H9 (cell line): ENCODE data around the gene CASK. TPM values are rescaled to one million over a fixed set of nuclear protein-coding genes. Genes with fewer than 3 reads are reported as not detected.

Source experiments
- DNase-seq: peaks from one replicate; pipeline ENCODE4 v3.0.0-alpha.2; 2017
- H2AFZ ChIP-seq: one replicate; pipeline ENCODE4 v1.6.1; 2013; ENCODE audit warnings: mild to moderate bottlenecking, low read length, control low read depth, moderate library complexity
- H2AK5ac ChIP-seq: 2 replicates; pipeline ENCODE4 v1.6.1; 2013; ENCODE audit warnings: low read length, control low read depth, mixed read lengths; ENCODE audit not compliant: insufficient read length
- H2BK120ac ChIP-seq: one replicate; pipeline ENCODE4 v1.6.1; 2013; ENCODE audit warnings: low read depth, mild to moderate bottlenecking, low read length, control low read depth, inconsistent platforms; ENCODE audit not compliant: poor library complexity, severe bottlenecking
- H2BK12ac ChIP-seq: 2 replicates; pipeline ENCODE4 v1.6.1; 2013; ENCODE audit warnings: low read length, control low read depth, mixed read lengths, low read depth; ENCODE audit not compliant: insufficient read length
- H2BK15ac ChIP-seq: 2 replicates; pipeline ENCODE4 v1.6.1; 2013; ENCODE audit warnings: low read depth, low read length, control low read depth
- H2BK20ac ChIP-seq: one replicate; pipeline ENCODE4 v1.6.1; 2013; ENCODE audit warnings: low read depth, mild to moderate bottlenecking, low read length, control low read depth, inconsistent platforms; ENCODE audit not compliant: poor library complexity, severe bottlenecking
- H2BK5ac ChIP-seq: 2 replicates; pipeline ENCODE4 v1.6.1; 2013; ENCODE audit warnings: low read length, control low read depth, mixed read lengths; ENCODE audit not compliant: insufficient read length
- H3K14ac ChIP-seq: 2 replicates; pipeline ENCODE4 v1.6.1; 2013; ENCODE audit warnings: low read length, control low read depth; ENCODE audit not compliant: insufficient read depth
- H3K18ac ChIP-seq: 2 replicates; pipeline ENCODE4 v1.6.1; 2013; ENCODE audit warnings: low read depth, mild to moderate bottlenecking, mixed read lengths, low read length, control low read depth; ENCODE audit not compliant: insufficient read length
- H3K23ac ChIP-seq: 2 replicates; pipeline ENCODE4 v1.6.1; 2013; ENCODE audit warnings: low read length, control low read depth, mixed read lengths, low read depth; ENCODE audit not compliant: insufficient read length
- H3K23me2 ChIP-seq: 2 replicates; pipeline ENCODE4 v1.6.1; 2013; ENCODE audit warnings: low read depth, mild to moderate bottlenecking, mixed read lengths, low read length, control low read depth; ENCODE audit not compliant: insufficient read length, poor library complexity, severe bottlenecking
- H3K27ac ChIP-seq: 2 replicates; pipeline ENCODE4 v1.5.1; 2013; ENCODE audit warnings: low read length, control low read depth, mixed read lengths, low read depth; ENCODE audit not compliant: insufficient read length
- H3K27me3 ChIP-seq: 2 replicates; pipeline ENCODE4 v1.6.1; 2013; ENCODE audit warnings: low read length, control low read depth, inconsistent platforms; ENCODE audit not compliant: insufficient read depth
- H3K4ac ChIP-seq: 2 replicates; pipeline ENCODE4 v1.6.1; 2013; ENCODE audit warnings: low read depth, mild to moderate bottlenecking, control low read depth, inconsistent platforms, low read length, moderate library complexity
- H3K4me1 ChIP-seq: 2 replicates; pipeline ENCODE4 v1.6.1; 2013; ENCODE audit warnings: low read length, control low read depth, inconsistent platforms; ENCODE audit not compliant: insufficient read depth
- H3K4me2 ChIP-seq: 2 replicates; pipeline ENCODE4 v1.6.1; 2013; ENCODE audit warnings: low read length, control low read depth, mixed read lengths; ENCODE audit not compliant: insufficient read length, insufficient read depth
- H3K56ac ChIP-seq: 2 replicates; pipeline ENCODE4 v1.6.1; 2013; ENCODE audit warnings: low read depth, mild to moderate bottlenecking, mixed read lengths, low read length, control low read depth; ENCODE audit not compliant: insufficient read length
- H3K79me1 ChIP-seq: 2 replicates; pipeline ENCODE4 v1.6.1; 2013; ENCODE audit warnings: low read depth, mild to moderate bottlenecking, moderate library complexity, low read length, control low read depth, inconsistent platforms; ENCODE audit not compliant: insufficient read depth, poor library complexity, severe bottlenecking
- H3K79me2 ChIP-seq: 2 replicates; pipeline ENCODE4 v1.6.1; 2013; ENCODE audit warnings: low read length, control low read depth, inconsistent platforms; ENCODE audit not compliant: insufficient read depth
- H3K9ac ChIP-seq: 2 replicates; pipeline ENCODE4 v1.6.1; 2013; ENCODE audit warnings: low read length, control low read depth, mixed read lengths; ENCODE audit not compliant: insufficient read length; ENCODE audit errors: extremely low read depth
- H3K9me3 ChIP-seq: one replicate; pipeline ENCODE4 v1.6.1; 2013; ENCODE audit warnings: low read depth, low read length, inconsistent platforms; ENCODE audit not compliant: control insufficient read depth
- H3T11ph ChIP-seq: one replicate; pipeline ENCODE4 v1.6.1; 2013; ENCODE audit warnings: mild to moderate bottlenecking, low read length, control low read depth, inconsistent platforms
- H4K20me1 ChIP-seq: one replicate; pipeline ENCODE4 v1.6.1; 2013; ENCODE audit not compliant: control insufficient read depth, insufficient read length, insufficient read depth
- H4K5ac ChIP-seq: 2 replicates; pipeline ENCODE4 v1.6.1; 2013; ENCODE audit warnings: low read depth, mild to moderate bottlenecking, mixed read lengths, low read length, control low read depth; ENCODE audit not compliant: insufficient read length
- H4K8ac ChIP-seq: replicated peaks from 2 replicates; pipeline ENCODE4 v1.6.1; 2013; ENCODE audit warnings: low read length, control low read depth, mixed read lengths, low read depth; ENCODE audit not compliant: insufficient read length
- H4K91ac ChIP-seq: 2 replicates; pipeline ENCODE4 v1.6.1; 2013; ENCODE audit warnings: low read depth, mild to moderate bottlenecking, moderate library complexity, mixed read lengths, low read length, control low read depth; ENCODE audit not compliant: insufficient read length
- H3K27ac Mint-ChIP-seq, 3 experiments: 2 replicates in 2 of 3; 3 replicates in 1 of 3; pipeline ENCODE4 v1.8.0; 2020 to 2021; ENCODE audit warnings: mixed read lengths in 3 of 3, mild to moderate bottlenecking in 1 of 3, moderate library complexity in 1 of 3
- H3K27me3 Mint-ChIP-seq: 2 replicates; pipeline ENCODE4 v1.8.0; 2021; ENCODE audit warnings: low read depth, mild to moderate bottlenecking, moderate library complexity, mixed read lengths
- H3K36me3 Mint-ChIP-seq, 3 experiments: 2 replicates in 2 of 3; 3 replicates in 1 of 3; pipeline ENCODE4 v1.8.0; 2020 to 2021; ENCODE audit warnings: low read depth in 3 of 3, mixed read lengths in 3 of 3; ENCODE audit not compliant: insufficient read depth in 1 of 3
- H3K4me1 Mint-ChIP-seq, 2 experiments: 2 replicates each; pipeline ENCODE4 v1.8.0; 2020; ENCODE audit warnings: mixed read lengths in 2 of 2
- H3K4me3 Mint-ChIP-seq, 2 experiments: 2 replicates in 1 of 2; 3 replicates in 1 of 2; pipeline ENCODE4 v1.8.0; 2020 to 2021; ENCODE audit warnings: mild to moderate bottlenecking in 2 of 2, mixed read lengths in 2 of 2, moderate library complexity in 1 of 2
- H3K9me3 Mint-ChIP-seq, 2 experiments: 2 replicates in 1 of 2; 3 replicates in 1 of 2; pipeline ENCODE4 v1.8.0; 2020; ENCODE audit warnings: mild to moderate bottlenecking in 2 of 2, mixed read lengths in 2 of 2, moderate library complexity in 1 of 2
- WGBS: extraction: QIAGEN DNeasy Blood & Tissue Kit; methylation state at CpG from one replicate; pipeline ENCODE4 v1.1.7; 2013; ENCODE audit warnings: missing lambda C conversion rate, low lambda C conversion rate, mixed read lengths; ENCODE audit not compliant: insufficient read length; ENCODE audit errors: extremely low coverage; 5-methylcytosine and 5-hydroxymethylcytosine counted together
- total RNA-seq: library from RNA; stranded (reverse); gene quantifications from 2 replicates; pipeline ENCODE4 v1.2.1, GENCODE V29; 2021
- TF ChIP-seq, protein P1 (sequence below): fragments of 200-600 bp; sonication (generic); conservative IDR thresholded peaks from 3 replicates; pipeline ENCODE4 v1.8.0; 2021; ENCODE audit warnings: antibody characterized with exemption, mild to moderate bottlenecking

The CASK gene
- total RNA-seq, 1 experiment from 2014 or later, result 44.1 TPM

DNA sequence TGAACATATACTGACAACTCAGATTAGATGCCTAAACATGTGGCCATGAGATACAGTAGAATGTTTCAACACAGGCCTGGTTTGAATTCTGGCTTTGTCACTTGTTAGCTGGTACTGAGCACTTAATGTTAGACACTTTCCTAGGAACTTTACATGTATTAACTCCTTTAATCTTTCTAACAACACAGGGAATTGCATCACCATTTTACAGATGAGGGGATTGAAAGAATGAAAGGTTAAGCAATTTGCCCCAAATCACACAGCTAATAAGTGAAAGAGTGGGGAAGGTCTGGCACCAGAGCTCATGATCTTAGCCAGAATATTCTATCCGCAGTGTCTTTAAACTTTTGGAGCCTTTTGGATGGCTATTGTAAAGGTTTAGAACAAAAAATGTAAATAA lies 380.3 kb downstream of the CASK start:
- H3K4me1 ChIP-seq, result no peaks in the 10 kb centered on the region
- H2BK120ac ChIP-seq, result no peak overlapping the region
- no peak overlapping the region for H3K4ac ChIP-seq
- H2BK5ac ChIP-seq, result no peak overlapping the region
- H4K8ac ChIP-seq, result no peak overlapping the region
- no peak overlapping the region for H4K5ac ChIP-seq
- H2AFZ ChIP-seq, result no peak overlapping the region
- H3K23me2 ChIP-seq, result no peaks in the 10 kb centered on the region
- Mint-ChIP-seq H3K4me1 (no peaks in the 10 kb centered on the region), H3K27ac (no peak overlapping the region), H3K4me3 (no peak overlapping the region), H3K36me3 (peaks cover 2 to 16% (median 5%) of the 10 kb centered on the region in 3 experiments; a peak in 6 of 7 replicates), H3K27me3 (no peaks in the 10 kb centered on the region), H3K9me3 (peaks cover 35 to 42% of the 10 kb centered on the region in 2 experiments)
- H2BK20ac ChIP-seq, result no peak overlapping the region
- no peak overlapping the region for H2AK5ac ChIP-seq
- no peaks in the 10 kb centered on the region for H4K20me1 ChIP-seq
- H3K56ac ChIP-seq, result no peak overlapping the region
- no peak overlapping the region for H3K14ac ChIP-seq
- WGBS, result no CpG with 5 or more reads among the region's 1 CpG
- no peak overlapping the region for H3T11ph ChIP-seq
- no peak overlapping the region for H3K9ac ChIP-seq
- TF ChIP-seq, protein P1, sequence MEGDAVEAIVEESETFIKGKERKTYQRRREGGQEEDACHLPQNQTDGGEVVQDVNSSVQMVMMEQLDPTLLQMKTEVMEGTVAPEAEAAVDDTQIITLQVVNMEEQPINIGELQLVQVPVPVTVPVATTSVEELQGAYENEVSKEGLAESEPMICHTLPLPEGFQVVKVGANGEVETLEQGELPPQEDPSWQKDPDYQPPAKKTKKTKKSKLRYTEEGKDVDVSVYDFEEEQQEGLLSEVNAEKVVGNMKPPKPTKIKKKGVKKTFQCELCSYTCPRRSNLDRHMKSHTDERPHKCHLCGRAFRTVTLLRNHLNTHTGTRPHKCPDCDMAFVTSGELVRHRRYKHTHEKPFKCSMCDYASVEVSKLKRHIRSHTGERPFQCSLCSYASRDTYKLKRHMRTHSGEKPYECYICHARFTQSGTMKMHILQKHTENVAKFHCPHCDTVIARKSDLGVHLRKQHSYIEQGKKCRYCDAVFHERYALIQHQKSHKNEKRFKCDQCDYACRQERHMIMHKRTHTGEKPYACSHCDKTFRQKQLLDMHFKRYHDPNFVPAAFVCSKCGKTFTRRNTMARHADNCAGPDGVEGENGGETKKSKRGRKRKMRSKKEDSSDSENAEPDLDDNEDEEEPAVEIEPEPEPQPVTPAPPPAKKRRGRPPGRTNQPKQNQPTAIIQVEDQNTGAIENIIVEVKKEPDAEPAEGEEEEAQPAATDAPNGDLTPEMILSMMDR, result no peak
- no peak for DNase-seq
- no peak overlapping the region for H3K27ac ChIP-seq
- no peaks in the 10 kb centered on the region for H3K79me1 ChIP-seq
- H2BK12ac ChIP-seq, result no peak overlapping the region
- no peaks in the 10 kb centered on the region for H3K27me3 ChIP-seq
- no peak overlapping the region for H3K18ac ChIP-seq
- no peak overlapping the region for H3K4me2 ChIP-seq
- no peaks in the 10 kb centered on the region for H3K79me2 ChIP-seq
- no peak overlapping the region for H4K91ac ChIP-seq
- H3K9me3 ChIP-seq, result no peaks in the 10 kb centered on the region
- H3K23ac ChIP-seq, result no peak overlapping the region
- H2BK15ac ChIP-seq, result no peak overlapping the region
